Smooth muscle cell (in vitro differentiated cells): ENCODE measurements around the gene UBAC2. TPM values are rescaled to one million over a fixed set of nuclear protein-coding genes. Genes with fewer than 3 reads are reported as not detected.

ENCODE experiments used
- DNase-seq: peaks from one replicate; lab custom pipeline; 2025; ENCODE audit not compliant: unreplicated experiment; lab: John Stamatoyannopoulos, UW
- H2AFZ ChIP-seq: fragments of 200-600 bp; sonication (generic); 2 replicates; pipeline ENCODE4 v1.6.0; 2016; ENCODE audit warnings: antibody characterized with exemption, low read depth, mild to moderate bottlenecking
- H3F3A ChIP-seq: fragments of 200-600 bp; sonication (generic); 2 replicates; pipeline ENCODE4 v1.6.0; 2017; ENCODE audit warnings: antibody characterized with exemption, low read depth
- H3K27ac ChIP-seq: fragments of 200-600 bp; sonication (generic); 2 replicates; pipeline ENCODE4 v1.5.1; 2016; ENCODE audit warnings: low read depth, mild to moderate bottlenecking
- H3K27me3 ChIP-seq: fragments of 200-600 bp; sonication (generic); 2 replicates; pipeline ENCODE4 v1.6.1; 2016; ENCODE audit warnings: low read depth, mild to moderate bottlenecking
- H3K36me3 ChIP-seq: fragments of 200-600 bp; sonication (generic); 2 replicates; pipeline ENCODE4 v1.5.1; 2016; ENCODE audit warnings: low read depth
- H3K4me1 ChIP-seq: fragments of 200-600 bp; sonication (generic); 2 replicates; pipeline ENCODE4 v1.5.1; 2016; ENCODE audit warnings: low read depth
- H3K4me2 ChIP-seq: fragments of 200-600 bp; sonication (generic); 2 replicates; pipeline ENCODE4 v1.6.0; 2016; ENCODE audit warnings: mild to moderate bottlenecking
- H3K4me3 ChIP-seq: fragments of 200-600 bp; sonication (generic); 2 replicates; pipeline ENCODE4 v1.5.1; 2016; ENCODE audit warnings: mild to moderate bottlenecking
- H3K79me2 ChIP-seq: fragments of 200-600 bp; sonication (generic); 2 replicates; pipeline ENCODE4 v1.6.0; 2016; ENCODE audit warnings: low read depth, mild to moderate bottlenecking
- H3K9ac ChIP-seq: fragments of 200-600 bp; sonication (generic); 2 replicates; pipeline ENCODE4 v1.6.0; 2016; ENCODE audit warnings: low read depth
- H3K9me3 ChIP-seq: fragments of 200-600 bp; sonication (generic); replicated peaks from 2 replicates; pipeline ENCODE4 v1.5.1; 2016; ENCODE audit warnings: low read depth
- H4K20me1 ChIP-seq: fragments of 200-600 bp; sonication (generic); 2 replicates; pipeline ENCODE4 v1.6.0; 2016; ENCODE audit warnings: low read depth
- CTCF ChIP-seq: fragments of 200-600 bp; sonication (generic); IDR thresholded peaks from 2 replicates; pipeline ENCODE4 v1.5.1; 2017; ENCODE audit warnings: borderline replicate concordance, mild to moderate bottlenecking, antibody characterized with exemption; ENCODE audit not compliant: insufficient read depth, poor library complexity, severe bottlenecking
- WGBS: methylation state at CpG from one replicate; pipeline ENCODE4 v1.1.7; 2016; ENCODE audit warnings: low lambda C conversion rate; 5-methylcytosine and 5-hydroxymethylcytosine counted together
- polyA plus RNA-seq: library from polyadenylated mRNA; unstranded; fragments of >200 nt; fragmentation: Nextera tagmentation; extraction: Ambion mirVana; gene quantifications from 2 replicates; pipeline ENCODE4 v1.2.1, GENCODE V29; 2016
- total RNA-seq: library from RNA; depleted of rRNA; stranded (reverse); fragments of >200 nt; gene quantifications from 2 replicates; pipeline ENCODE4 v1.2.3, GENCODE V29; 2014

The UBAC2 gene
- total and polyA plus RNA-seq, 2 experiments from 2014 or later = 58.4 to 74.0 TPM

GRCh38 chr13:99380921-99381645, 180.4 kb downstream of the UBAC2 start:
- Histone ChIP-seq H3K4me3 (no peak overlapping the region), H3K27me3 (no peaks in the 10 kb centered on the region), H3K36me3 (no peaks in the 10 kb centered on the region), H3F3A (no peaks in the 10 kb centered on the region), H3K9ac (no peak overlapping the region), H3K9me3 (no peaks in the 10 kb centered on the region), H2AFZ (no peak overlapping the region), H3K4me2 (no peak overlapping the region), H4K20me1 (no peaks in the 10 kb centered on the region), H3K4me1 (no peaks in the 10 kb centered on the region), H3K79me2 (no peaks in the 10 kb centered on the region), H3K27ac (no peak overlapping the region)
- DNase-seq = no peak
- 97% methylated on average over 15 of the region's 15 CpGs for WGBS
- TF ChIP-seq CTCF = no peak

- Histone ChIP-seq H3K27me3 (no peaks in the 10 kb centered on the region), H3K4me1 (no peaks in the 10 kb centered on the region), H3K36me3 (no peaks in the 10 kb centered on the region), H3K9ac (no peak overlapping the region), H3K9me3 (no peaks in the 10 kb centered on the region), H3K79me2 (no peaks in the 10 kb centered on the region), H3K27ac (no peak overlapping the region), H3F3A (no peaks in the 10 kb centered on the region), H3K4me2 (no peak overlapping the region), H3K4me3 (no peak overlapping the region), H4K20me1 (no peaks in the 10 kb centered on the region), H2AFZ (no peak overlapping the region)
- 92% methylated on average over 2 of the region's 2 CpGs for WGBS
- no peak for DNase-seq
- no peak for TF ChIP-seq CTCF
Observed at GRCh38 chr13:99381766-99382165, 181.1 kb downstream of the UBAC2 start.

GRCh38 chr13:99382428-99383133, 181.9 kb downstream of the UBAC2 start:
- Histone ChIP-seq H3K36me3 (no peaks in the 10 kb centered on the region), H3K27me3 (no peaks in the 10 kb centered on the region), H3K4me2 (no peak overlapping the region), H3K4me1 (no peaks in the 10 kb centered on the region), H4K20me1 (no peaks in the 10 kb centered on the region), H3F3A (no peaks in the 10 kb centered on the region), H2AFZ (no peak overlapping the region), H3K9me3 (no peaks in the 10 kb centered on the region), H3K9ac (no peak overlapping the region), H3K27ac (no peak overlapping the region), H3K4me3 (no peak overlapping the region), H3K79me2 (no peaks in the 10 kb centered on the region)
- no peak for TF ChIP-seq CTCF
- no peak for DNase-seq
- 87% methylated on average over 9 of the region's 9 CpGs for WGBS
